Ovary (tissue), 9 donors: ENCODE results near the gene DYRK1A. TPM values are rescaled to one million over a fixed set of nuclear protein-coding genes. Genes with fewer than 3 reads are reported as not detected.

Experiments used
- DNase-seq, 5 donors: peaks; one replicate each; pipeline ENCODE4 v3.0.0-alpha.2; 2019 to 2020
- H3K27ac ChIP-seq, 2 donors: fragments of 200-600 bp; one replicate each; pipeline versions ENCODE4 v1.5.1 to v1.8.0; 2019 to 2022
- H3K27me3 ChIP-seq: fragments of 200-600 bp; one replicate; pipeline ENCODE4 v1.8.0; 2022
- H3K36me3 ChIP-seq: fragments of 200-600 bp; sonication (generic); one replicate; pipeline ENCODE4 v1.5.1; 2019
- H3K4me1 ChIP-seq: one replicate; pipeline ENCODE4 v1.8.1; 2013; ENCODE audit warnings: mild to moderate bottlenecking, moderate library complexity; ENCODE audit not compliant: insufficient read depth
- H3K4me3 ChIP-seq: fragments of 200-600 bp; sonication (generic); one replicate; pipeline ENCODE4 v1.5.1; 2017
- H3K9me3 ChIP-seq, 2 donors: fragments of 200-600 bp in 1 of 2; sonication (generic) in 1 of 2; one replicate each; pipeline versions ENCODE4 v1.5.1 to v1.8.1; 2013 to 2019; ENCODE audit warnings: mild to moderate bottlenecking in 1 of 2, moderate library complexity in 1 of 2
- EP300 ChIP-seq: sonication (generic); formaldehyde crosslinking; IDR thresholded peaks from one replicate; pipeline ENCODE4 v1.6.1; 2017; ENCODE audit warnings: antibody characterized with exemption
- POLR2A ChIP-seq: fragments of 450-650 bp; IDR thresholded peaks from one replicate; pipeline ENCODE4 v1.6.1; 2017; ENCODE audit warnings: antibody characterized with exemption, mild to moderate bottlenecking, moderate library complexity
- whole genome bisulfite sequencing, 3 donors: extraction: QIAGEN DNeasy Blood & Tissue Kit in 1 of 3; methylation state at CpG; one replicate each; pipeline versions ENCODE4 v1.1.5 to v1.1.7; 2013 to 2017; 5-methylcytosine and 5-hydroxymethylcytosine counted together
- intact Hi-C, 4 donors: fragments of 100-400 bp; cut with DNase I; formaldehyde crosslinking; loops; one replicate each; pipeline versions ENCODE4 v1.11.0 to v1.15.1; 2022 to 2023
- polyA plus RNA-seq, 2 donors: library from polyadenylated mRNA; stranded (reverse); fragments of 200-250 nt in 1 of 2; fragments of 350-450 nt in 1 of 2; fragmentation: Illumina TruSeq in 1 of 2; extraction: RNeasy Lipid Tissue Mini Kit (QIAGEN cat#74804) in 1 of 2; gene quantifications; one replicate each; pipeline ENCODE4 v1.2.3, GENCODE V29; 2013 to 2014
- total RNA-seq, 7 donors: library from RNA; depleted of rRNA in 2 of 7; stranded (reverse); fragments of >200 nt in 2 of 7; fragmentation: NEBNext Ultra II Directional in 3 of 7; extraction: Animal tissue kit (Norgen Biotek cat#: 25700) in 3 of 7; gene quantifications; one replicate each; pipeline versions ENCODE4 v1.1.0 to v1.2.4, GENCODE V29; 2016 to 2023
- TF ChIP-seq, protein P1 (sequence below), 3 donors: fragments of 450-650 bp in 2 of 3; fragments of 200-600 bp in 1 of 3; IDR thresholded peaks; one replicate each; pipeline versions ENCODE4 v1.5.1 to v1.8.0; 2016 to 2022; ENCODE audit warnings: antibody characterized with exemption in 3 of 3, mild to moderate bottlenecking in 1 of 3
- donor health status: DM: no; HTN: no; CAD: no; lungs with moderate emphysema.
- donor health status: DM: no; HTN: no; CAD: no.
- donor health status: Bipolar disorder and iron deficiency.
- donor health status: DM: yes; HTN: yes; CAD: no.
- donor health status: DM: no; HTN: no; CAD: no.
- donor health status: DM: yes; HTN: yes; CAD: no.

DYRK1A gene
- total and polyA plus RNA-seq, 9 donors: 30.9 to 89.0 (median 73.9) TPM

DNA sequence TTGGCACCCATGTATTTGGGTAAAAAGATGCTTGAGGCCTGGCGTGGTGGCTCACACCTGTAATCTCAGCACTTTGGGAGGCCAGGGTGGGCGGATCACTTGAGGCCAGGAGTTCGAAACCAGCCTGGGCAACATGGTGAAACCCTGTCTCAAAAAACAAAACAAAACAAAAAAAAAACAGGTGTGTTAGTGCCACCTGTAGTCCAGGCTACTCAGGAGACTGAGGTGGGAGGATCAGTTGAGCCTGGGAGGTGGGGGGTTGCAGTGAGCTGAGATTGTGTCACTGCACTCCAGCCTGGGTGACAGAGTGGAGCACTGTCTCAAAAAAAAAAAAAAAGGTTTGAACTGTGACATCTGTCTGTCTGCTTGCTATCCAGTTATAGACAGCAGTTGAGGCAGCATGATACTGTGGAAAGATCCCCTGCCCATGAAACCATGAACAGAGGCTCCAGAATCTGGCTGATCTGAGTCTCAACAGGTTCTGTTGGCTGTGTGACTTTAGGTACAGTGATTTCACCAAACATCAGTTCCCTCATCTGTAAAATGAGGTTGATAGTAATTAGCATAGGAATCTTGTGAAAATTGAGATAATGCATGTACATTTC, 5.7 kb downstream of the DYRK1A start:
- Histone ChIP-seq H3K27me3 (no peaks in the 10 kb centered on the region), H3K27ac (no peak overlapping the region), H3K4me3 (no peak overlapping the region), H3K36me3 (no peaks in the 10 kb centered on the region), H3K9me3 (no peaks in the 10 kb centered on the region), H3K4me1 (peaks cover 15% of the 10 kb centered on the region)
- WGBS, 3 donors: 92 to 98% (median 96%) methylated on average over 3 of the region's 3 CpGs
- no peak for DNase-seq
- intact Hi-C loops: no loop called here
- TF ChIP-seq EP300 (no peak), POLR2A (no peak)
- TF ChIP-seq, protein P1, sequence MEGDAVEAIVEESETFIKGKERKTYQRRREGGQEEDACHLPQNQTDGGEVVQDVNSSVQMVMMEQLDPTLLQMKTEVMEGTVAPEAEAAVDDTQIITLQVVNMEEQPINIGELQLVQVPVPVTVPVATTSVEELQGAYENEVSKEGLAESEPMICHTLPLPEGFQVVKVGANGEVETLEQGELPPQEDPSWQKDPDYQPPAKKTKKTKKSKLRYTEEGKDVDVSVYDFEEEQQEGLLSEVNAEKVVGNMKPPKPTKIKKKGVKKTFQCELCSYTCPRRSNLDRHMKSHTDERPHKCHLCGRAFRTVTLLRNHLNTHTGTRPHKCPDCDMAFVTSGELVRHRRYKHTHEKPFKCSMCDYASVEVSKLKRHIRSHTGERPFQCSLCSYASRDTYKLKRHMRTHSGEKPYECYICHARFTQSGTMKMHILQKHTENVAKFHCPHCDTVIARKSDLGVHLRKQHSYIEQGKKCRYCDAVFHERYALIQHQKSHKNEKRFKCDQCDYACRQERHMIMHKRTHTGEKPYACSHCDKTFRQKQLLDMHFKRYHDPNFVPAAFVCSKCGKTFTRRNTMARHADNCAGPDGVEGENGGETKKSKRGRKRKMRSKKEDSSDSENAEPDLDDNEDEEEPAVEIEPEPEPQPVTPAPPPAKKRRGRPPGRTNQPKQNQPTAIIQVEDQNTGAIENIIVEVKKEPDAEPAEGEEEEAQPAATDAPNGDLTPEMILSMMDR (IDR thresholded peaks at IDR 0.05): no peak

GRCh38 chr21:37372951-37373350, 6.4 kb downstream of the DYRK1A start:
- no peak for DNase-seq
- no peaks in the 10 kb centered on the region for H3K36me3 ChIP-seq
- intact Hi-C loops: no loop called here
- H3K4me3 ChIP-seq: no peak overlapping the region
- peaks cover 15% of the 10 kb centered on the region for H3K4me1 ChIP-seq
- no peaks in the 10 kb centered on the region for H3K9me3 ChIP-seq
- H3K27ac ChIP-seq: no peak overlapping the region
- TF ChIP-seq POLR2A (no peak), EP300 (no peak)
- TF ChIP-seq, protein P1 (IDR thresholded peaks at IDR 0.05): no peak
- H3K27me3 ChIP-seq: no peaks in the 10 kb centered on the region
- 92 to 93% (median 92%) methylated on average over 3 of the region's 3 CpGs for WGBS, 3 donors

- no peak for DNase-seq
- Histone ChIP-seq H3K27ac (no peak overlapping the region), H3K27me3 (no peaks in the 10 kb centered on the region), H3K4me1 (peaks cover 18% of the 10 kb centered on the region), H3K9me3 (no peaks in the 10 kb centered on the region), H3K36me3 (no peaks in the 10 kb centered on the region), H3K4me3 (no peak overlapping the region)
- 20 to 42% (median 26%) methylated on average over 1 of the region's 1 CpG for WGBS, 3 donors
- intact Hi-C loops: no loop called here
- TF ChIP-seq, protein P1 (IDR thresholded peaks at IDR 0.05): no peak
- TF ChIP-seq EP300: no peak
- no peak for TF ChIP-seq POLR2A
Observed at GRCh38 chr21:37373539-37373938, 7.0 kb downstream of the DYRK1A start.

DNA sequence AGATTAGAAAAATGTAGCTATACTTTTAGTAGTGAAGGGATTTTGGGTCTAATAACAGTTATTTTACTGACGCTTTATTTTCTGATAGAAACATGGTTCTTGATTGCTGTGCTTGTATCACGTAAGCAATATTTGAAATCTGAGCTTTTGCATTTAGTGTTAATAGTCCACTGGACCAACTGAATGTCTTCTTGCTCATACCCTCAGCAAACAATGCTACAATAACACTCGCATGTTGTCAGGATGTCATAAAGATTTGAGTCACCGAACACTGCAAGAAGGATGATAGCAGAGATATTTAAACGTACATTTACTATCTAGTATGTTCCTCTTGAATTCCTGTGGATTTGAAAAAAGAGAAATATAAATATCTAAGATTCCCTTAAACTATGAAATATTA, 7.5 kb downstream of the DYRK1A start:
- DNase-seq: no peak
- 58 to 70% (median 61%) methylated on average over 5 of the region's 5 CpGs for WGBS, 3 donors
- intact Hi-C loops: no loop called here
- TF ChIP-seq, protein P1 (IDR thresholded peaks at IDR 0.05): no peak
- TF ChIP-seq EP300: no peak
- TF ChIP-seq POLR2A: no peak
- no peaks in the 10 kb centered on the region for H3K9me3 ChIP-seq
- H3K27me3 ChIP-seq: no peaks in the 10 kb centered on the region
- H3K4me1 ChIP-seq: peaks cover 22% of the 10 kb centered on the region
- H3K4me3 ChIP-seq: no peak overlapping the region
- no peak overlapping the region for H3K27ac ChIP-seq
- no peaks in the 10 kb centered on the region for H3K36me3 ChIP-seq
